GF-D8 (cell line): ENCODE results near the gene IRF7.

ENCODE experiments used
- DNase-seq: peaks from one replicate; lab custom pipeline; 2025; lab: John Stamatoyannopoulos, UW

The IRF7 gene

GRCh38 chr11:640021-640706 is 24.4 kb upstream of the IRF7 start:
- no peak for DNase-seq

- DNase-seq: no peak
These were observed 23.7 kb upstream of the IRF7 start for GRCh38 chr11:639332-639955.

- no peak for DNase-seq
These were observed 23.0 kb upstream of the IRF7 start for GRCh38 chr11:638631-639331.

- no peak for DNase-seq
These were observed 22.1 kb upstream of the IRF7 start for GRCh38 chr11:637593-638521.

GRCh38 chr11:637333-637592 is 21.5 kb upstream of the IRF7 start:
- no peak for DNase-seq

- no peak for DNase-seq
These were observed 21.0 kb upstream of the IRF7 start, which contains the start of gene DRD4 for GRCh38 chr11:636511-637332. Gene DRD4 (plus strand): TSS chr11:637269. CDS start chr11:637305, 36 bp downstream.

GRCh38 chr11:635945-636510 is 20.3 kb upstream of the IRF7 start:
- DNase-seq: no peak

GRCh38 chr11:630871-631270 is 15.1 kb upstream of the IRF7 start:
- no peak for DNase-seq

GRCh38 chr11:629237-629583 is 13.5 kb upstream of the IRF7 start:
- DNase-seq: no peak

- no peak for DNase-seq
These were observed 12.3 kb upstream of the IRF7 start for GRCh38 chr11:628056-628455.

GRCh38 chr11:627308-627576 is 11.5 kb upstream of the IRF7 start:
- DNase-seq: no peak

GRCh38 chr11:626475-627307 is 10.9 kb upstream of the IRF7 start, which contains the start of gene SCT:
Gene SCT (minus strand): TSS chr11:627181. CDS start chr11:627143, 38 bp downstream.
- no peak for DNase-seq

- no peak for DNase-seq
These were observed 10.0 kb upstream of the IRF7 start for GRCh38 chr11:625636-626268.

- DNase-seq: no peak
These were observed 9.2 kb upstream of the IRF7 start, which contains the start of gene CDHR5 for GRCh38 chr11:624705-625635. Gene CDHR5 (minus strand): TSS chr11:624955. CDS start chr11:624902, 53 bp downstream.

GRCh38 chr11:623999-624704 is 8.4 kb upstream of the IRF7 start:
- DNase-seq: no peak

- DNase-seq: no peak
These were observed 7.7 kb upstream of the IRF7 start for GRCh38 chr11:623349-623869.

- no peak for DNase-seq
These were observed 6.1 kb upstream of the IRF7 start for GRCh38 chr11:621838-622237.
